H7 (cell line): ENCODE results near the gene TESK2. TPM values are rescaled to one million over a fixed set of nuclear protein-coding genes. Genes with fewer than 3 reads are reported as not detected.

Experiments
- DNase-seq: peaks from one replicate; pipeline ENCODE4 v3.0.0; 2012
- H3K27me3 ChIP-seq: 2 replicates; pipeline ENCODE4 v1.6.0; 2011; ENCODE audit warnings: mild to moderate bottlenecking, low read length; ENCODE audit not compliant: control insufficient read depth, insufficient read depth
- H3K36me3 ChIP-seq: replicated peaks from 2 replicates; pipeline ENCODE4 v1.5.1; 2011; ENCODE audit warnings: low read length; ENCODE audit not compliant: control insufficient read depth, insufficient read depth
- H3K4me3 ChIP-seq: 2 replicates; pipeline ENCODE4 v1.5.1; 2011; ENCODE audit warnings: low read depth, mild to moderate bottlenecking, control low read depth, low read length, moderate library complexity; ENCODE audit not compliant: insufficient read depth
- total RNA-seq: library from RNA; depleted of rRNA; stranded (reverse); fragments of >200 nt; shearing (Covaris generic); gene quantifications from 2 replicates; pipeline ENCODE4 v1.2.3, GENCODE V29; 2014

TESK2 gene
- total RNA-seq, 1 experiment from 2014 or later, result 14.5 TPM

- H3K27me3 ChIP-seq, result no peaks in the 10 kb centered on the region
- H3K4me3 ChIP-seq, result peak within 1 kb of the TSS; percentile 92
- peak; percentile 95 for DNase-seq
- H3K36me3 ChIP-seq, result peaks cover 4% of the 10 kb centered on the region
Observed at GRCh38 chr1:45326627-45327623, 164.0 kb downstream of the TESK2 start, which contains the start of gene HPDL. Gene HPDL, plus strand, starts transcription at chr1:45326895. Its CDS starts 254 bp downstream, at chr1:45327149.

GRCh38 chr1:45325851-45326506, 165.0 kb downstream of the TESK2 start:
- no peaks in the 10 kb centered on the region for H3K27me3 ChIP-seq
- no peaks in the 10 kb centered on the region; the same call in 1 of the 2 replicates for H3K36me3 ChIP-seq
- DNase-seq, result peak; percentile 37
- peak overlapping the region; percentile 92 for H3K4me3 ChIP-seq

- Histone ChIP-seq H3K36me3 (no peaks in the 10 kb centered on the region), H3K4me3 (no peak overlapping the region), H3K27me3 (no peaks in the 10 kb centered on the region)
- DNase-seq, result no peak
Observed at GRCh38 chr1:45322486-45323040, 168.4 kb downstream of the TESK2 start.

- H3K27me3 ChIP-seq, result no peaks in the 10 kb centered on the region
- no peaks in the 10 kb centered on the region for H3K36me3 ChIP-seq
- DNase-seq, result no peak
- H3K4me3 ChIP-seq, result no peak overlapping the region; the same call in 1 of the 2 replicates
Observed at GRCh38 chr1:45321444-45321843, 169.5 kb downstream of the TESK2 start.

- H3K27me3 ChIP-seq, result no peaks in the 10 kb centered on the region
- no peaks in the 10 kb centered on the region for H3K36me3 ChIP-seq
- DNase-seq, result no peak
- H3K4me3 ChIP-seq, result peak overlapping the region; percentile 17; the same call in 1 of the 2 replicates
Observed at GRCh38 chr1:45319761-45320160, 171.2 kb downstream of the TESK2 start.

GRCh38 chr1:45317166-45317565, 173.8 kb downstream of the TESK2 start:
- peak overlapping the region; percentile 43; the same call in 1 of the 2 replicates for H3K4me3 ChIP-seq
- no peak for DNase-seq
- no peaks in the 10 kb centered on the region for H3K36me3 ChIP-seq

GRCh38 chr1:45314266-45314665, 176.7 kb downstream of the TESK2 start:
- no peaks in the 10 kb centered on the region for H3K27me3 ChIP-seq
- no peak for DNase-seq
- no peak overlapping the region for H3K4me3 ChIP-seq
- H3K36me3 ChIP-seq, result no peaks in the 10 kb centered on the region

More at GRCh38 chr1:45317166-45317565, 173.8 kb downstream of the TESK2 start:
- H3K27me3 ChIP-seq, result no peaks in the 10 kb centered on the region

- H3K27me3 ChIP-seq, result no peaks in the 10 kb centered on the region
- DNase-seq, result no peak
- no peak overlapping the region for H3K4me3 ChIP-seq
- H3K36me3 ChIP-seq, result no peaks in the 10 kb centered on the region
Observed at GRCh38 chr1:45306905-45307304, 184.1 kb downstream of the TESK2 start.

- peak; percentile 41 for DNase-seq
- H3K4me3 ChIP-seq, result no peak overlapping the region
- H3K27me3 ChIP-seq, result no peaks in the 10 kb centered on the region
- H3K36me3 ChIP-seq, result no peaks in the 10 kb centered on the region
Observed at GRCh38 chr1:45306319-45306718, 184.6 kb downstream of the TESK2 start.

GRCh38 chr1:45305231-45305630, 185.7 kb downstream of the TESK2 start:
- Histone ChIP-seq H3K27me3 (no peaks in the 10 kb centered on the region), H3K36me3 (no peaks in the 10 kb centered on the region), H3K4me3 (no peak overlapping the region)
- no peak for DNase-seq

- peak overlapping the region; percentile 93 for H3K4me3 ChIP-seq
- H3K36me3 ChIP-seq, result no peaks in the 10 kb centered on the region
- H3K27me3 ChIP-seq, result no peaks in the 10 kb centered on the region
- DNase-seq, result no peak
Observed at GRCh38 chr1:45304311-45305081, 186.5 kb downstream of the TESK2 start.

GRCh38 chr1:45303520-45304310, 187.2 kb downstream of the TESK2 start:
- no peaks in the 10 kb centered on the region for H3K27me3 ChIP-seq
- H3K36me3 ChIP-seq, result no peaks in the 10 kb centered on the region
- peak; percentile 99 for DNase-seq
- peak overlapping the region; percentile 93 for H3K4me3 ChIP-seq

- Histone ChIP-seq H3K27me3 (no peaks in the 10 kb centered on the region), H3K36me3 (no peaks in the 10 kb centered on the region), H3K4me3 (peak overlapping the region; percentile 59)
- no peak for DNase-seq
Observed at GRCh38 chr1:45302505-45303150, 188.3 kb downstream of the TESK2 start.
